Tibial nerve (tissue), 4 donors: ENCODE results near the gene TMEM72. TPM values are rescaled to one million over a fixed set of nuclear protein-coding genes. Genes with fewer than 3 reads are reported as not detected.

Experiments
- DNase-seq, 2 donors: peaks; one replicate each; pipeline ENCODE4 v3.0.0-alpha.2; 2019; ENCODE audit warnings: low spot score in 2 of 2
- H3K27ac ChIP-seq, 4 donors: fragments of 200-600 bp; sonication (generic) in 3 of 4; one replicate each; pipeline ENCODE4 v1.5.1; 2017 to 2019; ENCODE audit warnings: mild to moderate bottlenecking in 1 of 4
- H3K27me3 ChIP-seq, 2 donors: fragments of 200-600 bp; sonication (generic) in 1 of 2; one replicate each; pipeline versions ENCODE4 v1.5.1 to v1.6.0; 2017 to 2019
- H3K36me3 ChIP-seq, 3 donors: fragments of 200-600 bp; sonication (generic); one replicate each; pipeline ENCODE4 v1.5.1; 2018 to 2019
- H3K4me1 ChIP-seq, 4 donors: fragments of 200-600 bp; sonication (generic) in 3 of 4; one replicate each; pipeline ENCODE4 v1.5.1; 2017 to 2019
- H3K4me3 ChIP-seq, 4 donors: fragments of 200-600 bp; sonication (generic) in 3 of 4; one replicate each; pipeline ENCODE4 v1.5.1; 2017 to 2019; ENCODE audit warnings: mild to moderate bottlenecking in 1 of 4, moderate library complexity in 1 of 4
- H3K9me3 ChIP-seq, 4 donors: fragments of 200-600 bp; sonication (generic) in 3 of 4; one replicate each; pipeline ENCODE4 v1.5.1; 2017 to 2019
- EP300 ChIP-seq, 2 donors: sonication (generic); formaldehyde crosslinking; IDR thresholded peaks; one replicate each; pipeline ENCODE4 v1.6.1; 2017; ENCODE audit warnings: antibody characterized with exemption in 2 of 2, mild to moderate bottlenecking in 1 of 2
- POLR2A ChIP-seq, 2 donors: fragments of 450-650 bp; IDR thresholded peaks; one replicate each; pipeline ENCODE4 v1.6.1; 2017; ENCODE audit warnings: antibody characterized with exemption in 2 of 2, mild to moderate bottlenecking in 2 of 2, moderate library complexity in 2 of 2
- WGBS, 2 donors: methylation state at CpG; one replicate each; pipeline ENCODE4 v1.1.5; 2018; 5-methylcytosine and 5-hydroxymethylcytosine counted together
- total RNA-seq, 4 donors: library from RNA; depleted of rRNA; stranded (reverse); fragments of >200 nt; gene quantifications; one replicate each; pipeline ENCODE4 v1.1.0, GENCODE V29; 2016
- TF ChIP-seq, protein P1 (sequence below), 5 experiments: fragments of 200-600 bp in 3 of 5; fragments of 450-650 bp in 2 of 5; sonication (generic) in 3 of 5; IDR thresholded peaks; one replicate each; pipeline ENCODE4 v1.5.1; 2016 to 2019; ENCODE audit warnings: antibody characterized with exemption in 5 of 5, mild to moderate bottlenecking in 3 of 5, moderate library complexity in 2 of 5

The TMEM72 gene
- total RNA-seq, 4 donors from 2014 or later: 0.20 to 0.21 TPM; not detected in 2

DNA sequence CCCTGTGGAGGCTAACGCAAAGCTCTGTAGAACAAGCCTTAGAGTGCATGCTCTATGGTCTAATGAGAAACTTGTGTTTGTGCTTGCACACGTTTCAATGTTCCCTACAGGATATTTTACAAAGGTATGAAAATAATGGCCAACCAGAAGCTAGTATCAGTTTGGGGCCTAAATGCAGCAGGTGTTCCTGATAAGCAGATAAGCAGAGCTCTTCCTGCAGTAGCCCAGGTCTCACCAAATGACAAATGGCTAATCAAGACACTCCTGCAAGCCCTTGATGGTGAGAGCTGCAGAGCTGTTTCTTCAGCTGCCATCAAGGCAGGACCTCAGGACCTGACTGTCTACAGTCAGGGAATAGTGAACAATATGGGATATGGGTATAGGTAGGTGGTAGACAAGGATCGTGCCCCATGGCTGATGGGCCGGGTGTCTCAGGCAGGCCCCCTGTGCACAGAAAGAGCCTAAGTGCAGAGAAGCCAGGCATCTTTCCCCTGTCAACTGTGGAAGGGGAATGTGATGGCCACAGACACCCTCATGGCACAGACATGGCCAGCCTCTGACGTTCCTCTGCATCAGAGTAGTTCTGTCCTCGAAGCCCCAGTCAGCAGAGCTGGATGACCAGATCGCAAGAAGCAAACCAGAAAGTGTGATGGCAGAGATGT is 25.3 kb downstream of the TMEM72 start:
- H3K27me3 ChIP-seq: no peaks in the 10 kb centered on the region
- no peak for DNase-seq
- no peak for TF ChIP-seq POLR2A (IDR thresholded peaks at IDR 0.05)
- TF ChIP-seq, protein P1, sequence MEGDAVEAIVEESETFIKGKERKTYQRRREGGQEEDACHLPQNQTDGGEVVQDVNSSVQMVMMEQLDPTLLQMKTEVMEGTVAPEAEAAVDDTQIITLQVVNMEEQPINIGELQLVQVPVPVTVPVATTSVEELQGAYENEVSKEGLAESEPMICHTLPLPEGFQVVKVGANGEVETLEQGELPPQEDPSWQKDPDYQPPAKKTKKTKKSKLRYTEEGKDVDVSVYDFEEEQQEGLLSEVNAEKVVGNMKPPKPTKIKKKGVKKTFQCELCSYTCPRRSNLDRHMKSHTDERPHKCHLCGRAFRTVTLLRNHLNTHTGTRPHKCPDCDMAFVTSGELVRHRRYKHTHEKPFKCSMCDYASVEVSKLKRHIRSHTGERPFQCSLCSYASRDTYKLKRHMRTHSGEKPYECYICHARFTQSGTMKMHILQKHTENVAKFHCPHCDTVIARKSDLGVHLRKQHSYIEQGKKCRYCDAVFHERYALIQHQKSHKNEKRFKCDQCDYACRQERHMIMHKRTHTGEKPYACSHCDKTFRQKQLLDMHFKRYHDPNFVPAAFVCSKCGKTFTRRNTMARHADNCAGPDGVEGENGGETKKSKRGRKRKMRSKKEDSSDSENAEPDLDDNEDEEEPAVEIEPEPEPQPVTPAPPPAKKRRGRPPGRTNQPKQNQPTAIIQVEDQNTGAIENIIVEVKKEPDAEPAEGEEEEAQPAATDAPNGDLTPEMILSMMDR (IDR thresholded peaks at IDR 0.05): no peak
- TF ChIP-seq EP300 (IDR thresholded peaks at IDR 0.05): no peak
- peak overlapping the region; percentile 73 to 88 (median 80) for H3K27ac ChIP-seq
- WGBS, 2 donors: 79 to 85% methylated on average over 7 of the region's 7 CpGs
- no peaks in the 10 kb centered on the region for H3K9me3 ChIP-seq
- H3K4me3 ChIP-seq: no peak overlapping the region
- peaks cover 0 to 60% (median 49%) of the 10 kb centered on the region in 4 donors for H3K4me1 ChIP-seq
- no peaks in the 10 kb centered on the region for H3K36me3 ChIP-seq

DNA sequence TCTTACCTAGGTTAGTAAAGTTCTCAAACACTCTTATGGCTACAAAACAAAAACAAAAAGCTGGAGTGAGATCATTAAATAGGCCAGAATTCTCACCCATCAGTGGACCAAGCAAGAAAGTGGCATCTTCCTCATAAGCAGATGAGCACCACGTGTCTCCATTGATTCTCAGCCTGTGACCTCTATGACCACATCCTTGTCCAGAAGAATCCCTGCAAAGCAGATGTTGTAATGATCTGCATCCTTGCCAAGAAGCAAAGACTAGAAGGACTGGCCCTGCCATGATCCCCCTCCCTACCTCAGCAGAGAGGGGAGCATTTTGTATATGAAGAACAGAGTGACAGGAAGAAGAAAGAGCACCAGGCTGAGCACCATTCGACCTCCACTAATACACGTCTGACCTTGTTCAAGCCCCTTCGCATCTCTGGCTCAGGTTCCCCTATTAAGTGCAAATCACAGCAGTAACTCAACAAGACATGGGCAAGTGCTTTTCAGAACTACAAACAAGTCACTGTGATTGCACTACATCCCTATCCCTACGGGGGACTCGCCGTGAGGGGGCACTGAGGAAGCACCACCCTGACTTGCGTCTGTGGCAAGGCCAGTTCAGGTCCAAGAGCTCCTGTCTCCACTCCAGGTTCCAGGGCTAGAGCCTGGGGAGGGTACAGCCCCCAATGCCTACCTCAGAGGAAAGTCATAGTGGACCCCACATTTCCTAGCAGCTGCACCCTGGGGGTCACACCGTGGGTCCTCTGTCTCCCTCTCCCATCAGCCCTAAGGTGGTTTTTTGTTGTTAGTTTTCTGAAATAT is 26.3 kb downstream of the TMEM72 start:
- H3K36me3 ChIP-seq: no peaks in the 10 kb centered on the region
- DNase-seq: peak in 1 of 2 donors; percentile 69
- peak overlapping the region in 2 of 4 donors; percentile 38 to 80 for H3K27ac ChIP-seq
- no peaks in the 10 kb centered on the region for H3K9me3 ChIP-seq
- H3K27me3 ChIP-seq: no peaks in the 10 kb centered on the region
- TF ChIP-seq, protein P1 (IDR thresholded peaks at IDR 0.05): no peak
- no peak for TF ChIP-seq POLR2A (IDR thresholded peaks at IDR 0.05)
- TF ChIP-seq EP300 (IDR thresholded peaks at IDR 0.05): peak in 1 of 2 donors; percentile 73
- no peak overlapping the region for H3K4me3 ChIP-seq
- 72 to 82% methylated on average over 9 of the region's 9 CpGs for WGBS, 2 donors
- peaks cover 0 to 55% (median 49%) of the 10 kb centered on the region in 4 donors for H3K4me1 ChIP-seq

DNA sequence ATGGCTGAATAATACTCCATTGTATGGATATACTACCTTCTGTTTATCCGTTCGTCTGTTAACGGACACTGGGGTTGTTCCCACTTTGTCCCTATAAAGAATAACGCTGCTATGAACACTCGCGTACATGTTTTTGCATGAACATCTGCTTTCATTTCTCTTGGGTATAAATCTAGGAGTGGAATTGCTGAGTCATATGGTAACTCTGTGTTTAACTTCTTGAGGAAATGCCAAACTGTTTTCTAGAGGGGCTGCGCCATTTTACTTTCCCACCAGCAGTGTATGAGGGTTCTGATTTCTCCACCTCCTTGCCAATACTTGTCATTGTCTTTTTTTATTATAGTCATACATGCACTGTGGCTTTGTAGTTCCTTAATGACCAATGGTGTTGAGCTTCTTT is 27.8 kb downstream of the TMEM72 start:
- Histone ChIP-seq H3K36me3 (no peaks in the 10 kb centered on the region), H3K4me1 (peaks cover 0 to 39% (median 35%) of the 10 kb centered on the region in 4 donors)
- 67 to 75% methylated on average over 7 of the region's 7 CpGs for WGBS, 2 donors

DNA sequence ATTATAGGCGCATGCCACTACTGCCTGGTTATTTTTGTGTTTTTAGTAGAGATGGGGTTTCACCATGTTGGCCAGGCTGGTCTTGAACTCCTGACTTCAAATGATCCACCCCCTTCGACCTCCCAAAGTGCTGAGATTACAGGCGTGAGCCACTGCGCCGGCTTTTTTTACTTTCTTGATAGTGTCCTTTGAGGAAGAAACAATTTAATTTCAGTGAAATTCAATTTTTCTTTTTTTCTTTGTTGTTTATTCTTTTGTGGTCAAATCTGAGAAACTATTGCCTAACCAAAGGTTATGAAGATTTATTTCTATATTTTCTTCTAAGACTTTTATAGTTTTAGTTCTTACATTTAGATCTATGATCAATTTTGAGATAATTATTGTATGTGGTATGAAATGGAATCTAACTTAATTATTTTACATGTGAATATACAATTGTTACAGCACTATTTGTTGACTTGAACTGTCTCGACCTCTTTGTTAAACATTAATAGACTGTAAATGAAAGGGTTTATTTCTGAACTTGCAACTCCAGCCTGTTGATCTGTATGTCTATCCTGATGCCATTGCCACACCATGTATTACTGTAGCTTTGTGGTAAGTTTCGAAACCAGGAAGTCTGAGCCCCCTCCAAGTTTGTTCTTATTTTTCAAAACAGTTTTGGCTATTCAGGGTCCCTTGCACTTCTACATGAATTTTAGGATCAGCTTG is 28.7 kb downstream of the TMEM72 start:
- no peak for DNase-seq
- WGBS, 2 donors: 85 to 94% methylated on average over 7 of the region's 7 CpGs
- Histone ChIP-seq H3K9me3 (peaks cover 0 to 9% (median 0%) of the 10 kb centered on the region in 4 donors), H3K27ac (no peak overlapping the region), H3K4me1 (peaks cover 0 to 30% (median 26%) of the 10 kb centered on the region in 4 donors), H3K36me3 (no peaks in the 10 kb centered on the region), H3K27me3 (no peaks in the 10 kb centered on the region), H3K4me3 (no peak overlapping the region)
- TF ChIP-seq EP300 (IDR thresholded peaks at IDR 0.05): peak in 1 of 2 donors; percentile 29
- TF ChIP-seq, protein P1 (IDR thresholded peaks at IDR 0.05): no peak

More for the DNA sequence above, 27.8 kb downstream of the TMEM72 start:
- no peak for DNase-seq
- Histone ChIP-seq H3K4me3 (no peak overlapping the region), H3K27me3 (no peaks in the 10 kb centered on the region), H3K9me3 (peaks cover 0 to under 1% (median 0%) of the 10 kb centered on the region in 4 donors), H3K27ac (no peak overlapping the region)
- TF ChIP-seq EP300 (IDR thresholded peaks at IDR 0.05): no peak
- TF ChIP-seq, protein P1 (IDR thresholded peaks at IDR 0.05): no peak
- TF ChIP-seq POLR2A (IDR thresholded peaks at IDR 0.05): no peak
